Hematopoietic multipotent progenitor cell treated with erythropoietin and hydrocortisone succinate and interleukin-3 and kit ligand, for 17 days (in vitro differentiated cells): ENCODE results near the gene CXCR4.
"Not testable (repeated sequence)": the region's sequence is repeated elsewhere in the genome, so short reads cannot be mapped to it uniquely, and the experiment has no call there.

Experiments
- DNase-seq: peaks from one replicate; pipeline ENCODE4 v3.0.0-alpha.2; 2015; ENCODE audit warnings: low spot score

CXCR4 gene

DNA sequence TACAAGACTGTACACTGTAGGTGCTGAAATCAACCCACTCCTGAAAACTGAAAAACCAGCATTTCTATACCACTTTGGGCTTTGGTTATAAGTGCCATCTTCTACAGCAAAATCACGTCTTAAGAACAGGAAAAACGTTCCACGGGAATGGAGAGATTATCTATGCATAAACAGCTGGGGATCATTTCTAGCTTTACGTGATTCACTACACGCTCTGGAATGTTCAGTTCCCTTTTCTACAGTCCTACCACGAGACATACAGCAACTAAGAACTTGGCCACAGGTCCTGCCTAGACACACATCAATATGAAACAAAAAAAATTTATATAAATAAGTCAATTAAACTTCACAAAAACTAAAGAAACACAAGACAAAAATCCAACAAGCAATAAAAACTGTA is 3.6 kb downstream of the CXCR4 start:
- DNase-seq = no peak

DNA sequence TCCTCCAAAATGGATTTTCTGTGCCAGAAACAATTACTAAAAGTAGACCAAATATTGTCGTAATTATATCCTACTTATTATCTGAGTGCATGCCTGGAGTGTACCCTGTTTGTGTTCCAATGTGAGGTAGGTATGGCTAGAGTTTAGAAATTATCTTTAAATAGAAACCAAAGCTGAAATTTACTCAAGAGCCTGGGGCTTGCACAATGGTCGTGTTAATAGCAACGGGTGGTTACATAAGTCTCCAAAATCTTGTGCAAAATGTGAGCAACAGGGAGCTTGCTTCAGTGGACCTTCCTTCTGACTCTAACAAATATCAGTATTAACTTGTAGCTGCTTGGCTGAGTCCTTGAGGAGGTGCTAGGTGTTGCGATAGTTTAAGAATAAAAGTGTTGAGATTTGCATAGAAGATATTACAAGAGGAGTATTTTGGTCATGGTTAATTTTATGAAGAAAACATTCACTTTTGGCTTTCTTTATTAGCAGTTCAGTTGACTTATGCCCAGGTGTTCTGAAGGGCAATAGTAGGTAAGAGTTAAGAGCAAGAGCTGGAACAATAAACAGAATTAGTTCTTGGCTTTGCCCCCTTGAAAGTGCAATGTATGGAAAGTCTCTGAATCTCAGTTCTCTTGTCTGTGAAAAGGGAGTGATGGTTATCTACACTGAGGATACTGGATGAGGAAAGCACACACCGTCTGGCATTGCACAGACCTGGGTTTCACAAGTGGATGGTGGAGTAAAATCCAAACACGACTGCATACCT is 4.6 kb downstream of the CXCR4 start:
- no peak for DNase-seq

DNA sequence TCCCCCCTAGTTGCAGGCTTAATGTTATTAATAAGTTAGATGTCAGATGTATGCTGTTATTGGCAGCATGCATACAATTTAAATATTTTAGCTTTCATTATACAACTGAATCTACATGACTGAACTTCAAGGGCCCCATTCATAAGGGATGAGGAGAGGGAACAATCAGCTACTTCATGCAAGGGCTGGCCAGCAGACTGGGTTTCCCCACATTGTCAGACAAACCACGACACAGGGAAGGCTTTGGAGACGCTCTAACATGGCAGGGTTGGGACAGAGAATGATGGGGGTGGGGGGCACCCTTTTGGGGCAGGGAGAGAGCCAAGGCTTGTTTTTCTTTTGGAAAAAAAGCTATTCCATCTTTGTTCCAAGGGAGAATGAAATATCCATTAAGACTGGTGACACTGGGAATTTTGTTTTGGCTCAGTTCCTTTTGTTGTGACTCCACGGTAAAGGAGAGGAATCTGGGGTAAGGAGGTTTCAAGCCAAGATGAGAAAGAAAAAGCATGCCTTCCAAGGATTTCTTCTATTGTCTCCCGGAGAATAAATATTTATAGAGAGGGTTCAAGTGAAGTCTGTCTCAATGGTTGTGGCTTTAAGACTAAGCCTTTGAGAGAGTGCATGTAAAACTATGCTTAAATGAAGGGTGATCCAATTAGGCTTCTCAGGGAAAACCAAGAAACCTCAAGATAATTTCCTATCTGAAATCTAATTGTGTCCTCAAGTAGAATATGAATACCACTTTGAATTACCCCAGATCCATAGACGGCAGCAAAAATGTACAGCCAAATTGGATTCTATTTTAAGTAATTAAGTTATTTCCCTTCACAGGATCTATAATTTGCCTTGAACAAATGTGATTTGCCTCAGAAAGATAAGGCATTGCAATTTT is 5.4 kb downstream of the CXCR4 start:
- no peak for DNase-seq

DNA sequence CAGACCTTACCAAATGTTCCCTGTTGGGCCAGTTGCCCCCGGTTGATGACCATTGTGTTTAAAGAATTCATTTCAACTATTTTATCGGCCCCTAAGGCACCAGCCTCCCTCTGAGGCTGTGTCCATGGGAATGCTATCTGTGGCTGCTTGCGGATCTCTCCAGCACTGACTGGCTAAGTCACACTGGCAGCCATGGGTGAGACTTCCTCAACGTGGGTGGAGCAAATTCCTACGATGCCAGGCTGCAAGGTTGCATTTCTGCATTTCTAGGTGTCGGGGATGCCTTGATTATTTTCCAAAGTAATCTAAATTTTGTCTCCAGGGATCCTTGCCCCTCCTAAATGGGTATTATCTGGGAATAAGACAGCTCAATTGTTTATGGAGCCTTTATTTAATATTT is 6.2 kb downstream of the CXCR4 start:
- no peak for DNase-seq

DNA sequence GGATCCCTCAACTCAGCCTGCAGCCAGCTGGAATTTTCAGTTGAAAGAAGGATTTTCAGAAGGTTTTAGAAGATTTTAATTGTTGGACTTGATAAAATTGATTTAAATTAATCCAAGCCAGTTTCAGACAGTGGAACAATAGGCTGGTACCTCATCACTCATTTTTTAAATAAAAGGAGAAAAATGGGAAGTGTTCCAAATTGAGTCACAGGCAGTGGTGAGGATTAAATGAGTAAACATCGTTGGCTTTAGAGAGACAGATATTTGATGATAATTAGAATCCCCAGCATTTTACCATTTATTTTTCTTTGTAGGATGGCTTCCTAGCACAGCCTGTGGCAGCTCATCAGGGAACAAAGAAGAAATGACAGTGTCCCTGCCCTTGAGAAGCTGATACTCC is 7.4 kb downstream of the CXCR4 start:
- DNase-seq = no peak

DNA sequence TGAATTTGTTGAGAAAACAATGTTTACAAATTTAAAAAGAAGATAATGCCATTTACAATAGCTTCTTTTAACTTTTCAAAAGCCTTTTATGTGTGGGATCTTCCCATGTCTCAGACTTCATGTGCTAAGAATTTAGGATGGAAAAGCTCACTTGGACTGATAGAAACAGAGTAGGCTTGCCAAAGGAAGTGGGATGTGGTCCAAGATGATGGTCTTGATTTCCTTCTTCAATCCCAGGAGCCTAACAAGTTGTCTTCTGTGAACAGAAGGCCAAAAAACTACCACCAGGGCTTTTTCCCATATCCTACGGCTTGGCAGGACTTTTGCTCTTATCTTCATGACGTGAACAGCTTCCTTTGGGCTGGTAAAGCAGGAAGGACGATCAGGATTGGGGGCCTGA is 9.5 kb downstream of the CXCR4 start:
- no peak for DNase-seq

DNA sequence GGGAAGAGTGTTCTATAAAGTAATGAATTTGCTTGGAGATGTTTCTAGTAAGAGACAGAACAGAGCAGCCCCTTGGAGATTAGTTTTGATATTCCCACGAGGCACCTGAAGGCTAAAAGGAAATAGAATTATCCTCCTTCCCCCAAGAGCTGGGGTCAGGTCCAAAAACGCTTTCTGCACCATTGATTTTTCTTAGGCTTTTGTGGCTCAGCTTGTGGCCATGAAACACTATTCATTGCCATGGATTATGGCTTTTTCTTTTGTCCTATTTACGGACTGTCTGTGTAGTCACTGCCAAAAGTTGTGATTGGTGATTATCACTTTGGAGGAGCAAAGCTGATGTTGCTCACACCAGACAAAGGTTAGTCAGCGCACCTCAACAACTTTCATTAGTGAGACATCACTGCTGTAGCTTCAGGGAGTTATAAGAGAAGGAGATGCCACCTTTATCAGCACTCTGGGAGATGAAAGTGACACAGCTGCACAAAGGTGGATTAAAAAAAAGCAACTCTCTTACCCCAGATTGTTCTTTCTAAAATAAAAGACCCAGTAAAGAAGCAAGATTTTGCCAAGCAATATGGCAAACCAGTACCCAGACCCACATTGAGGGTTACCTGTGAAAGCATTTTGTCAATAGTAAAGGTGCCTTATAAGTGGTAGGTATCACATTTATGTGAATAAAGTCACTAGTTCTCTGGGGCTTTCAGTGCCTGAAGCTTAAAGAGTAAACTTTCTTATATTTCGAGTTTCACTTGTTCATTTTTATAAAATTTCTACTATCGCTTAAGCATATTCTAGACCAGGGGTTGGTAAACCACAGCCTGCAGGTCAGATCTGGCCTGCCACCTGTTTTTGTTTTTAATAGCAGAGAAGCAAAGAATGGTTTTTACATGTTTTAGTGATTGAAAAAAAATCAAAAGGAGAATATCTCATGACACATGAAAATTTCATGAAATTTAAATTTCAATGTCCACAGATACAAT is 10.6 kb downstream of the CXCR4 start:
- DNase-seq = no peak

DNA sequence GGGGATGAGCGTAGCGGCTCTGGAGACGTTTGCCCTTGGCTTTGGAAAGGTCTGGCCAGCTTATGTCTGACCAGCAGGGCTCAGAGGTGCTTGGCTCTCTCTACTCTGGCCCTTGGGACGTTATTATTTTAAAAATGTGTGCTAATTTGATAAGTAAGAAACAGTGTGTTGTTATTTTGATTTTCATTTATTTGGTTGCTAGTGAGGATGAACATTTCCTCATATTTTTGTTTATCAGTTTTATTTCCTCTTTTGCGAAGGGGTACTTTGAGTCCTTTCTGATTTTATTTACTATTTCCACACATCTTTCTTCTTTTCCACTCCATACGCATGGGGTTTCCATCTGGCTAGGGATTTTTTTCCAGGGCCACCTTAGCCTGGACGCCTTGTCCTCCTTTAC is 11.4 kb downstream of the CXCR4 start:
- DNase-seq = no peak

DNA sequence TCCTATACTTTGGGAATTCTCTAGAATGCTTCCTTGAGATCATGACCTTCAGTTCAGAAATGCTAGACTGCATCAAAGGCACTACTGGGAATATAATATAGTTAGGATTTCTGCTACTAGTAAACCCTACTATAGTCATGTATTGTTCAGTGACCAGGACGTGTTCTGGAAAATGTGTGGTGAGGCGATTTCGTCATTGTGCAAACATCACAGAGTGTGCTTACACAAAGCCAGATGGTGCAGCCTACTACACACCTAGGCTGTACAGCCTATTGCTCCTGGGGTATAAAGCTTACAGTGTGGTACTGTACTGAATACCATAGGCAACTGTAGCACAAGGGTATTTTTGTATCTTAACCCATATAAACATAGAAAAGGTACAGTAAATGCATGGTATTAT is 13.0 kb downstream of the CXCR4 start:
- DNase-seq = no peak

DNA sequence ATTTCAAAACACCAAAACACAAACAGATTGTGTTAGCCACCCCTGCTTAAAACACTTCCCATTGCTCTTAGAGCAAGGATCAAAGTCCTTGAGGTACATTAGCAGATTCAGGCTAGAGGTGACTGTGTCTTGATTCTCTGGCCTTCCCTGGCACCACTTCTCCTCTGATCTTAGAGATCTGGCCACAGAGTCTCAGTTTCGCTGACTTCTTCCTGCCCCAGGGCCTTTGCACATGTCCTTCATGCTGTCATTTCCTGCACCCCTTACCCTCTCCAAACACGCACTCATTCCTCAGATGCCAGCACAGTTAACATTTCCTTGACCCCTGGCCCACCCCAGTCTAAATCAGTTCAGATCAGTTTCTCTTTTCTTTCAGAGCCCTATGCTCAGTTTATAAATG is 16.9 kb downstream of the CXCR4 start:
- DNase-seq = no peak

DNA sequence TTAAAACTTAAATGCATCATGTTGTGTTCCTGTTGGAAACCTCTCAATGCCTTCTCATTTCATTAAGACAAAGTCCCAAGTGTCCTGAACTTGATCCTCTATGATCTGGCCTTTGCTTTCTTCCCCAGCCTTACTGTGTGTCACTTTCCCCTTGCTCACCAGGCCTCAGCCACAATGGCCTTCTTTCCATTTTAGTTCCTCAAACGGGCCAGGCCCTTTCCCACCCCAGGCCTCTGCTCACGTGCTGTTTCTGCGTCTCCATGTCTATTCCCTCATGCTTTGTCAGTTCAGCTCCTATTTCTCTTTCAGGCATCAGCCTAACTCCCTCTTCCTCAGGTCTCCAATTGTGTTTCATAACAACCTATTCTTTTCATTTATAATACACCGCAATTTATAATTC is 19.5 kb downstream of the CXCR4 start:
- no peak for DNase-seq

DNA sequence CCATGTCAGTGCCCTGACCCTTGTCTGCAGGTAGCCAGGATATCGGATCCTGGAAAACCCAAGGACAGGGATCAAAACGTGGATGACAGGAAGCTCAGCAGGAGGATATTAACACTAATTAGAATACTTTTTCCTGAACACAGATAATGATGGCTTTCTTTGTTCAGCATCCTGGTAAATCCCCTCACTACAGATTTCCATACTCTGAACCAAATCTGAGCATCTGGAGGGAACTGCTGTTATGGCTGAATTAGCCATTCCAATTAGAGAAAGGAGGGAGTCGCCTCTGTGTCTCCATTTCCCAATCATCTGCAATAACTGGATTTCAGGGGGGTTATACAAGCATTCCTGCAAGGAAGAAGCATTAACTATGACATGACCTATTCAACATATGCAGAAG is 24.4 kb downstream of the CXCR4 start:
- no peak for DNase-seq

DNA sequence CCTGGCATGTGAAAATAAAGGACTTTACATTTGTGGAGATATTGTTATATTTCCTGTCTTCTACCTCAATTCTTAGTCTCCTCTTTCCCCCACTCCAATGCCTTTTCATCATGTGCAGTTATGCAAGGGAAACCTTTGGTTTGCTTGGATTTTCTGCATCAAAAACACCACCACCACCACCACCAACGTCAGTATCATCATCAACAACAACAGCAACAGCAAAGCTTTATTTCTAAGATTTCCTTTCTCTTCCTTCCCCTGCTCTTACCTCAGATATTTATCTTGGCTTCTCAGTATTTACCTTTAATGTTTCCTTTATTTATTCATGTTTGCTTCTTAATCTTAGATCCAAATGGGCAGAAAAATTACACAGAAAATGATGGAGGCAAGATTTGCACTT is 26.1 kb downstream of the CXCR4 start:
- no peak for DNase-seq

DNA sequence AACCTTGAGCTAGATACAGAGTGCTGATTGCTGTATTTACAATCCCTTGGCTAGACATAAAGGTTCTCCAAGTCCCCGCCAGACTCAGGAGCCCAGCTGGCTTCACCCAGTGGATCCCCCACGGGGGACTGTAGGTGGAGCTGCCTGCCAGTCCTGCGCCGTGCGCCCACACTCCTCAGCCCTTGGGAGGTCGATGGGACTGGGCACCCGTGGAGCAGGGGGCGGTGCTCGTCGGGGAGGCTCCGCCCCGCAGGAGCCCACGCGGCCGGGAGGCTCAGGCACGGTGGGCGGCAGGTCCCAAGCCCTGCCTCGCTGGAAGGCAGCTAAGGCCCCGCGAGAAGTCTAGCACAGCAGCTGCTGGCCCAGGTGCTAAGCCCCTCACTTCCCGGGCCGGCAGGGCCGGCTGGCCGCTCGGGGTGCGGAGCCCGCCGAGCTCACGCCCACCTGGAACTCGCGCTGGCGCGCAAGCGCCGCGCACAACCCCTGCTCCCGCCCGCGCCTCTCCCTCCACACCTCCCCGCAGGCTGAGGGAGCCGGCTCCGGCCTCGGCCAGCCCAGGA is 30.0 kb downstream of the CXCR4 start:
- DNase-seq = not testable (repeated sequence)

DNA sequence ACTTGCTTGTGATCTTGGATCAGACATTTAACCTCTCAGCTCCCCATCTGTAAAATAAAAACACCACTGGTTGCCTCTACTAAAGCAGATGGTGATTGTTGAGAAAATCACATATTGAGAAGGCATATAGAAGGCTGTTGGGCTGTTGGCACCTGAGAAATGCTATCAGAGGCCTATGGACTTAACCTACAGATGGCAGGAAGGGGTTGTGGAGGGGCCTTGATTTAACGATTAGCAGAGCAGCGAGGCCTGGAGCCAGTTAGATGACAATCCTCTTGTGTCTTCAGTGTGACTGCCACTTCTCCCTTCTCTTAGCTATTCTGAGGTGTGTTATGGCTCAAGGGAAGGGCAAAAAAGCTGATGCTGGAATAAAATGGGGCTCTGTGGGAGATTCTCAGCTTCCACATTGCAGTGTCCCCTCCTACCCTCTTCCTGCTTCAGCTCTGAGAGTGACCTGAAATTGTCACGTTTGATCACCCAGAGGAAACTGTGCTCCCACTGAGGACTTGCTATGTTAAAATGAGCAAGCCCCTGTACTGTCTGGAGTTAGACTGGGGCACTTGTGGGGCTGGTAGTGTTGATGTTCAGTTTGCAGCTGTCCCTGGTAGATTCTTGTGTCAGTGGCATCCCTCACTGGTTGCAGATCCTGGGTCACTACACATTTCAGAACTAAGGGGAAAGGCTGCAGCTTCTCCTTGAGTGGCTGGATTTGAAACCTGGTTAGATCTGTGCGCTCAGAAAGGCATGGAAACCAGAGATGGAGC is 31.5 kb downstream of the CXCR4 start:
- no peak for DNase-seq

DNA sequence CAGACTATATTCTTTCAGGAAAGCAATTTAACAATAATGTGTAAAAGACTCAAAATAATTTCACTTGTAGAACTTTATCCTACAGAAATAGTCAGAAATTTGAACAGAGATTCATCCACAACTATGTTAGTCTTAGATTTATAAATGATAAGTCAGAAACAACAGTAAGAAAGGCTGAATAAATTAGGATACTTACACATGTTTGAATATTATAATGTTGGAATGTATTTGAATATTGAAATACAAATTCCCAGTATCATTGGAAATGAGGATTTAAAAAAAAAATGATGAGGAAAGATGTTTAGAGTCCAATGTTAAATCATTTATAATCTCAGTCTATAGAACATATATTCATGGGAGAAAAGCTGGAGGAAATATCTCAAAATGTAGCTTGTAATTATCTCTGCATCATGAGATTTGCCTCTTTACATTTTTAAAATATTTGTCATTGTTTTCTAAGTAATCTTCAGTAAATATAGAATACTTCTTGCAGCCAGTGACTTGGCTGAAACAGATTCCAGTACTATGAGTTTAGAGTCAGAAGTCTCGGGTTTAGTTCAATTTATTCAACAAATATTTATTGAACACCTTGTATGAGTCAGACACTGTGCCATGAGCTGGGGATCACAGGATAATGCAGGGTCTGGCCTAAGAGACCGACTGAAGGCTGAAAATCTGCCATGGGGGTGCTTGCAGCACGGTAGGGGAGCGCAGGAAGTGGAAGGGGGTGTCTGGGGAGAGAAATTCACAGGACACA is 32.3 kb downstream of the CXCR4 start:
- no peak for DNase-seq

DNA sequence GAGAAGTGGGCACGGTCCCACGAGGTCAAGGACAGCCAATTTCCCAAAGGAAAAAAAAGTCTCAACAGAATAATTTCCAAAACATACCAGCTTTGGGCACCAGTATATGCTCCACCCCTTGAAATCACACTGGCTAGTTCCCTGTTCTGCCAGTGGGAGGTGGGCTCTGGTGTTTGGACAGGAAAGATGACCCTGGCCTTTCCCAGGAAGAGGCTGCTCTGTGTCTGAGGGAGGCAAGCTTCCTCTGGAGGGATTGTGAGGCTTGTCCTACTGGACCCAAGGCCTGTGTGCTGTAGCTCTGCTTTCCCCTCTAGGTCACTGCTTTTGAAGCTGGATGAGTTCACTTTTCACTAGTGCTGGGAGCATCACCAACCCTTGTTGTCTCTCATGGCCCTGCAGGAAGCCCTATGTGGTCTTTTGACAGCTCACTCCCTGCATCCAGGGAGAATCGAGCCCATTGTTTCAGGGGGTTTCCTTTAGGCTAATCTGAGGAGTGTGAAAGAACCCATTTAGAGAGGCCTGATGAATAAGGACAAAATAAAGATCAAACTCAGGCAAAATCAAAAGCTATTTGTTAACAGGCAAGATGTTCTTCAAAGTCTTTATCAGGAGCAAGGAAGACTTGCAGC is 36.3 kb downstream of the CXCR4 start:
- no peak for DNase-seq

DNA sequence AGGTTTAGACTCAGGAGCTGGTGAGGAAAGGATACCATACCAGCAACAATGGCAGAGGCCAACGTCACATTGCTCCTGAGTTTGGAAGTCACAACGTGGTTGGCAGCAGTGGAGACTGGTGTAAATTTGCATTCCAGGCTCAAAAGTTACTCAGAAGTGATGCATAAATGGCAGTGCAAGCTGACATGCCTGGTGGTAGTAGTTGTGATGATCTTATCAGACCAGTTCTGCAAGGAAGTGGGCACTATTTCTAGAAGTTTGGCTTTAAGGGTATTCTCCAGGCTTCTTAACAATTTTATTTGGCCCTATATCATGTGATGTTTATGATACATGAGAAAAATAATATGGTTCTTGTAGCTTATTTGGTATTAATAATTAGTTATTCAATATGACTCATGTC is 37.8 kb downstream of the CXCR4 start:
- no peak for DNase-seq

DNA sequence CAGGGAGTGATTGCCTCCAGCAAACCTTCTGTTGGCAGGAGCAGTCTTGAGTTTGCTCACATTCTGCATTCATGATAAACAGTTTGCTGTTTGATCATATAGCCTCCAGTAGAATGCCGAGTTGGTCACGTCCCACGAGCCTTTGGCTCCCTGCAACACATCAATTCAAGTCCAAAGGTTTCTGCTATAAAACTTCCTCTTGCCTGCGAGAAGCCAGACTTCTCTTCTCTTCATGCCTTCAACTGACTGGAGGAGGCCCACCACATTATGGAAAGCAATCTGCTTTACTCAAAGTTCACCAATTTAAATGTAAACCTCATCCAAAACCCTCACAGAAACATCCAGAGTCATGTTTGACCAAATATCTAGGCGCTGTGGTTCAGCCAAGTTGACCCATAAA is 40.8 kb downstream of the CXCR4 start:
- DNase-seq = no peak

DNA sequence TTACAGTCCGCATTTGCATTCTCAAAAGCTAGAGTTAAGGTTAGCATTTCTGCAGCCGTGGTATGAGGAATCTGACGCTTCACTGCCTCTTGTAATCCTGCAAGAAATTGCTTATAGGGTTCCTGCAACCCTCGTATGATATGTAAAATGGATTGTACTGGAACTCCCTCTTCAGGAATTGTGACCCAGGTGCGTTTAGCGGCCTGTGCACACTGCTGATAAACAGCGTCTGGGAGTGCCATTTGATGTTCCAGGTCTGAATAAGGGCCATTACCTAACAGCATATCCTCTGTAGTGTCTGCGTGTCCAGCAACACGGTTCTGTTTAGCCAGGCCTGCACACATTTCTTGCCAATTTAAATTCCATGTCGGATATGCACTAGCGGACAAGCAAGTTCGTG is 42.5 kb downstream of the CXCR4 start:
- no peak for DNase-seq
